ENCODE results near the gene SLC9A9. TPM values are rescaled to one million over a fixed set of nuclear protein-coding genes. Genes with fewer than 3 reads are reported as not detected.
A peak's percentile ranks its signal among the peaks of the same experiment; 100 is the strongest.

SLC9A9 gene
- polyA plus RNA-seq, 1 donor = 6.3 TPM

- no peaks in the 10 kb centered on the region for H3K36me3 ChIP-seq (ENCODE audit: control insufficient read depth, insufficient read depth, low read length)
- no CpG with 5 or more reads among the region's 1 CpG for WGBS (ENCODE audit: insufficient coverage, low lambda C conversion rate)
- no peak overlapping the region for H3K4me3 ChIP-seq (ENCODE audit: low read length)
- no peaks in the 10 kb centered on the region for H3K4me1 ChIP-seq (ENCODE audit: control insufficient read depth, insufficient read depth, low read length)
- no peak for DNase-seq
- no peaks in the 10 kb centered on the region for H3K9me3 ChIP-seq (ENCODE audit: control insufficient read depth, low read depth, low read length)
- H3K27me3 ChIP-seq (ENCODE audit: control insufficient read depth, insufficient read depth, low read length) = no peaks in the 10 kb centered on the region
- no peak overlapping the region for H3K27ac ChIP-seq (ENCODE audit: low read length)
Measured at GRCh38 chr3:143306407-143306806, 541.9 kb downstream of the SLC9A9 start.

GRCh38 chr3:143302638-143303171, 545.6 kb downstream of the SLC9A9 start:
- Histone ChIP-seq H3K36me3 (ENCODE audit: control insufficient read depth, insufficient read depth, low read length) (no peaks in the 10 kb centered on the region), H3K4me3 (ENCODE audit: low read length) (no peak overlapping the region), H3K4me1 (ENCODE audit: control insufficient read depth, insufficient read depth, low read length) (no peaks in the 10 kb centered on the region), H3K27me3 (ENCODE audit: control insufficient read depth, insufficient read depth, low read length) (no peaks in the 10 kb centered on the region), H3K9me3 (ENCODE audit: control insufficient read depth, low read depth, low read length) (no peaks in the 10 kb centered on the region), H3K27ac (ENCODE audit: low read length) (no peak overlapping the region)
- WGBS (ENCODE audit: insufficient coverage, low lambda C conversion rate) = no CpG with 5 or more reads among the region's 11 CpGs
- DNase-seq = peak; percentile 9 to 26

- H3K27me3 ChIP-seq (ENCODE audit: control insufficient read depth, insufficient read depth, low read length) = no peaks in the 10 kb centered on the region
- no peak overlapping the region for H3K27ac ChIP-seq (ENCODE audit: low read length)
- H3K4me3 ChIP-seq (ENCODE audit: low read length) = no peak overlapping the region
- no peaks in the 10 kb centered on the region for H3K36me3 ChIP-seq (ENCODE audit: control insufficient read depth, insufficient read depth, low read length)
- no peaks in the 10 kb centered on the region for H3K9me3 ChIP-seq (ENCODE audit: control insufficient read depth, low read depth, low read length)
- 90% methylated on average over 2 of the region's 5 CpGs for WGBS (ENCODE audit: insufficient coverage, low lambda C conversion rate)
- DNase-seq = no peak
- H3K4me1 ChIP-seq (ENCODE audit: control insufficient read depth, insufficient read depth, low read length) = no peaks in the 10 kb centered on the region
Measured at GRCh38 chr3:143301031-143301901, 547.0 kb downstream of the SLC9A9 start.

DNA sequence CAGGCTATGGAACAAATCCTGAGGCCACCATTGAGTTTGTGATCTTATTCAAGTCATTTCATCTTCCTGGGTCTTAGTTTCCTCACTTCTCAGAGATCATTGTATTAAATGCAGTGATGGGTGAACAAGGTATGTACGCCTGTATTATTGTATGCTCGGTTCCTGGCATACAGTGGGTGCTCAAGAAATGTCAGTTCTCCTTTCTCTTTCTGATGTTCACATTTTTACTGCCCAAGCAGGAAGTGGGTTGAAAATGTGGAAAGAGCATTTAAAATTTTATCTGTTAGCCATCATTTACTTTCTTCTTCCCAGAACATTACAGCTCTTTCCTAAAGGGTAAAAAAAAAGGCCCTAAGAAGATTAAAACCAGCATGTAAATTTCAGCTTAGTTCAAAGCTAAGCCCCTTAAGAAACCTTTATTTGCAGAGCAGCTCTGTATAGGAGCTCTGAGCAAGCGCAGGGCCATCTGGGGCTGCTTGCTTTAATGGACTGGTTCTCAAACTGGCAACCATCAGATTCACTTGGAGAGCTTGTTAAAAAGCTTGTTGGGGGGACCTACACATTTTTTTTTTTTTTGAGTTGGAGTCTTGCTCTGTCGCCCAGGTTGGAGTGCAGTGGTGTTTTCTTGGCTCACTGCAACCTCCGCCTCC, 549.3 kb downstream of the SLC9A9 start:
- no peaks in the 10 kb centered on the region for H3K9me3 ChIP-seq (ENCODE audit: control insufficient read depth, low read depth, low read length)
- no peak for DNase-seq
- H3K4me1 ChIP-seq (ENCODE audit: control insufficient read depth, insufficient read depth, low read length) = no peaks in the 10 kb centered on the region
- no peak overlapping the region for H3K4me3 ChIP-seq (ENCODE audit: low read length)
- no peaks in the 10 kb centered on the region for H3K36me3 ChIP-seq (ENCODE audit: control insufficient read depth, insufficient read depth, low read length)
- no peaks in the 10 kb centered on the region for H3K27me3 ChIP-seq (ENCODE audit: control insufficient read depth, insufficient read depth, low read length)
- WGBS (ENCODE audit: insufficient coverage, low lambda C conversion rate) = no CpG with 5 or more reads among the region's 5 CpGs
- H3K27ac ChIP-seq (ENCODE audit: low read length) = no peak overlapping the region

- H3K4me1 ChIP-seq (ENCODE audit: control insufficient read depth, insufficient read depth, low read length) = no peaks in the 10 kb centered on the region
- H3K27ac ChIP-seq (ENCODE audit: low read length) = no peak overlapping the region
- no peaks in the 10 kb centered on the region for H3K27me3 ChIP-seq (ENCODE audit: control insufficient read depth, insufficient read depth, low read length)
Measured at GRCh38 chr3:143298380-143298779, 549.9 kb downstream of the SLC9A9 start.

DNA sequence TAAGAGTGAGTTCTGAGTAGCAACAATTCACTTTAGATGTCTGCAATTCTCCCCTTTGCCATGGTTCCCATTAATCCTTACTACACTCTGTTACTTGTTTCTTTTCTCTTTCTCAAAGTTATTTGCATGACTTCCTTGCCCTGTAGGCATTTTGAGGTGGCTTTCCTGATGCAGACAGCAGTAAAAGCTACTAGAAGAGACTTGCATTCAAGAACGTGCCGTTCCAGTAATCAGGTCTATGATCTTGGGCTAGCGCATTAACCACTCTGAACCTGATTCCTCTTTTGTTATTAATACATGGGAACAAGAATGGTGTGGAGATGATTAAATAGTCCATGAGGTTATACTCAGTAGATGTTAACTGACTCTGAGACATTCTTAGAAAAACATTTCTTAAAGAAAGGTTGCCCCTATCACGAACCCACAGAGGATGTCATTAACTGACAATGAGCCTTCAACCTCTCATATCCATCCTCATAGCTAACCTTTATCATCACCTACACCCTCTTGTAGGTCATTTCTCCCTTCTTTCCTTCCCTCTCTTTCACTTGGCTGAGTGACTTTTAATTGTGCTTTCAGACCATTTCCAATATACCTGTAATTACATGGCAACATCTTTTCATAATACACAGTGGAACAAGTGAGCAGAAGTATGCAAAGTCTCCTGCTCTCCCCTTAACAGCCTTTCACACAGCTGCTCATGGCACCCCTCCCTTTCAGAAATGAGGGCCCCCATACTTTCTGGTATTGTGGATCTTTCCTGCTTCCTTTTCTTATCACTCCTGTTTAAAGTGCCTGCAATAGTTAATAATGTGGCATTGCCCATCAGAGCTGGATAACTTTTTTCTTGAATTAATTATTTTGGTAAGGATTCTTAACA, 552.8 kb downstream of the SLC9A9 start:
- 63% methylated on average over 1 of the region's 4 CpGs for WGBS (ENCODE audit: insufficient coverage, low lambda C conversion rate)
- Histone ChIP-seq H3K4me3 (ENCODE audit: low read length) (no peak overlapping the region), H3K4me1 (ENCODE audit: control insufficient read depth, insufficient read depth, low read length) (no peaks in the 10 kb centered on the region), H3K27me3 (ENCODE audit: control insufficient read depth, insufficient read depth, low read length) (no peaks in the 10 kb centered on the region), H3K36me3 (ENCODE audit: control insufficient read depth, insufficient read depth, low read length) (no peaks in the 10 kb centered on the region), H3K9me3 (ENCODE audit: control insufficient read depth, low read depth, low read length) (no peaks in the 10 kb centered on the region), H3K27ac (ENCODE audit: low read length) (no peak overlapping the region)
- no peak for DNase-seq

More at GRCh38 chr3:143298380-143298779, 549.9 kb downstream of the SLC9A9 start:
- no peaks in the 10 kb centered on the region for H3K9me3 ChIP-seq (ENCODE audit: control insufficient read depth, low read depth, low read length)
- H3K36me3 ChIP-seq (ENCODE audit: control insufficient read depth, insufficient read depth, low read length) = no peaks in the 10 kb centered on the region
- no peak overlapping the region for H3K4me3 ChIP-seq (ENCODE audit: low read length)
- no peak for DNase-seq

DNA sequence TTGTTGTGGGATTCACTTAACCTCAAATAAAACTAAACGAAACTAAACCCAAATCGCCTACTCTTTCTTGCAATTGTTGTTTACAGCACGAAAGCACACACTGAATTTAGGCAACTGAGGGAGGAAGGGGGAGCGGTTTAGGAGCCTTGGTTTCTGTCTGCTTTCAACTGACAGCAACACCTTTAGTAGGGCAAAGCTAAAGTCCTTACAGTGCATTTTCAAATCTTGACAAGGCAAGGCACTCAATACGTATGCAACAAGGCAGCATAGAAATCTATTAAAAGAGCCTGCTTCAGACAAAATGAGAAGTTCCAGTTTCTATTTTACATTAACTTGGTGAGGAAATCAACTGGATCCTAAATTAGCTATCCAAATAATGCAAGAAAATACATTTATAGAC, 554.1 kb downstream of the SLC9A9 start:
- DNase-seq = peak in 1 of 2 donors; percentile 4
- Histone ChIP-seq H3K27me3 (ENCODE audit: control insufficient read depth, insufficient read depth, low read length) (no peaks in the 10 kb centered on the region), H3K4me1 (ENCODE audit: control insufficient read depth, insufficient read depth, low read length) (no peaks in the 10 kb centered on the region), H3K36me3 (ENCODE audit: control insufficient read depth, insufficient read depth, low read length) (no peaks in the 10 kb centered on the region), H3K4me3 (ENCODE audit: low read length) (no peak overlapping the region), H3K9me3 (ENCODE audit: control insufficient read depth, low read depth, low read length) (no peaks in the 10 kb centered on the region), H3K27ac (ENCODE audit: low read length) (no peak overlapping the region)
- WGBS (ENCODE audit: insufficient coverage, low lambda C conversion rate) = no CpG with 5 or more reads among the region's 5 CpGs

DNA sequence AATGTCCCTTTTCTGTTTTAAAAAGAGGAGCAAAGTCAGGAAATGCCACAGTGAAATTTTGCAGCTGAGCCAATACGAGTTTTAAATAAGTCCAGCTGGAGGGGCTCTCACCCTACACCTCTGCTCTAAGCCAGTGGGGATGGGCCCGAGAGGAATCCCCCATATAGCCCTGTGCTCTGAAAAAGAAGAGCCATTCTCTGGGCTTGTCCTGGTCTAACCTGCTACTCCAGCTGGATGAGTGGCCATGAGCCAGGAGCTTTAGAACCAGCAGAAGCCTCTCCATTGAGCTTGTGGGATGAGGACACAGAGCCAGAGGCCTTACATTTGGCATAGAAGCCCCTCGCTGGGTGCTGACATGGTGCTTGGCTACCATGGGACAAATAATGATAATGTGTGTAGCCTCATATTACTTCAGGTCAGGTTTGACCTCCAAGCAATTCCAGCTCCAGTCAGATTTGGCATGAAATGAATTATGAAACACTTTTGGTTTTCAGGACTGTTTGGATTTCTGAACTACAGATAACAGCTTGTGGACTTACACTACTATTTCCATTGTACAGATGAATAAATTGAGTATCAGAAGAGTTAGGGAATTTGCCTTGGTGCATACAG, 556.3 kb downstream of the SLC9A9 start:
- Histone ChIP-seq H3K4me1 (ENCODE audit: control insufficient read depth, insufficient read depth, low read length) (no peaks in the 10 kb centered on the region), H3K36me3 (ENCODE audit: control insufficient read depth, insufficient read depth, low read length) (no peaks in the 10 kb centered on the region), H3K9me3 (ENCODE audit: control insufficient read depth, low read depth, low read length) (no peaks in the 10 kb centered on the region), H3K4me3 (ENCODE audit: low read length) (no peak overlapping the region), H3K27ac (ENCODE audit: low read length) (no peak overlapping the region), H3K27me3 (ENCODE audit: control insufficient read depth, insufficient read depth, low read length) (no peaks in the 10 kb centered on the region)
- DNase-seq = no peak
- no CpG with 5 or more reads among the region's 3 CpGs for WGBS (ENCODE audit: insufficient coverage, low lambda C conversion rate)

DNA sequence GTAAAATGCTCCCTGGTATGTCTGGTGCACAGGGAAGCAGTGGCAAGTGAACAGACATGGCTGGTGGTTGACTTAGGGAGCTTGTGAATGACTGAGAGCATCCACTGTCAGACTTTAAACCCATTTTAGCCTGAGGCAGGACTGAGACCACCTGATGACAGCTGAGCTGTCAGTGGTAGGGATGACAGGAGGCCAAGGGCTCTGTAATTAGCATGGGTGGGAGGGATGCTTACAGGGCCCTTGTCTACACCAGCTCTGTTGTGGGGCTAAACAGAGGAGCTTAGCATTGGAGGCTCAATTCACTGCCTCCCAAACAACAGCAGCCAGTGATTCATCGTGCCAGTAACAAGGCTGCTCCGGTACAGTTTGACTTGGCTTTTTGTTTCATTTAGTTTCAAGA, 559.3 kb downstream of the SLC9A9 start:
- no CpG with 5 or more reads among the region's 2 CpGs for WGBS (ENCODE audit: insufficient coverage, low lambda C conversion rate)
- Histone ChIP-seq H3K4me1 (ENCODE audit: control insufficient read depth, insufficient read depth, low read length) (no peaks in the 10 kb centered on the region), H3K36me3 (ENCODE audit: control insufficient read depth, insufficient read depth, low read length) (no peaks in the 10 kb centered on the region), H3K4me3 (ENCODE audit: low read length) (no peak overlapping the region), H3K9me3 (ENCODE audit: control insufficient read depth, low read depth, low read length) (no peaks in the 10 kb centered on the region), H3K27me3 (ENCODE audit: control insufficient read depth, insufficient read depth, low read length) (no peaks in the 10 kb centered on the region), H3K27ac (ENCODE audit: low read length) (no peak overlapping the region)
- no peak for DNase-seq

DNA sequence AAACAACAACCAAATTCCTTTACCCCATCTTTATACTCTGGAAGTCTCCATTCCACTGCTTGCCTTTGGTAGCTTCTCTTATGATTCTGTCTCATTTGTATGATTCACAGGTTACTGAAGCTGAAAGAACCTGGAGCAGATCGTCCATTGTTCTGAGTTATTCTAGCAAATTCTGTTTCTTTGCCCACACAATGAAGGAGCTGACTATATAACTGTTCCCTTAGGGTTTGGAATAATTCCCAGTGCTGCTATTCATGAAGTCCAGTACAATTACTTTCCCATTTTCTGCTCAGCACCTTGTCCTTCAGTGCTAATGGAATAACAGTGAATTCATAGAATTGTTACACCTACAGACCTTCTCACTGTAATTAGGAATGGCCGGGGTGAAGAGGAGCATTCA, 560.9 kb downstream of the SLC9A9 start:
- no peak for DNase-seq
- Histone ChIP-seq H3K4me1 (ENCODE audit: control insufficient read depth, insufficient read depth, low read length) (no peaks in the 10 kb centered on the region), H3K27ac (ENCODE audit: low read length) (no peak overlapping the region), H3K4me3 (ENCODE audit: low read length) (no peak overlapping the region), H3K9me3 (ENCODE audit: control insufficient read depth, low read depth, low read length) (no peaks in the 10 kb centered on the region), H3K27me3 (ENCODE audit: control insufficient read depth, insufficient read depth, low read length) (no peaks in the 10 kb centered on the region), H3K36me3 (ENCODE audit: control insufficient read depth, insufficient read depth, low read length) (no peaks in the 10 kb centered on the region)
- 80% methylated on average over 2 of the region's 2 CpGs for WGBS (ENCODE audit: insufficient coverage, low lambda C conversion rate)
